ENCODE measurements around the gene SBK3. TPM values are rescaled to one million over a fixed set of nuclear protein-coding genes. Genes with fewer than 3 reads are reported as not detected.
"Not testable (repeated sequence)": the region's sequence is repeated elsewhere in the genome, so short reads cannot be mapped to it uniquely, and the experiment has no call there.

SBK3 gene
- polyA plus RNA-seq, 10 donors = 0.12 to 0.49 (median 0.12) TPM; not detected in 7

DNA sequence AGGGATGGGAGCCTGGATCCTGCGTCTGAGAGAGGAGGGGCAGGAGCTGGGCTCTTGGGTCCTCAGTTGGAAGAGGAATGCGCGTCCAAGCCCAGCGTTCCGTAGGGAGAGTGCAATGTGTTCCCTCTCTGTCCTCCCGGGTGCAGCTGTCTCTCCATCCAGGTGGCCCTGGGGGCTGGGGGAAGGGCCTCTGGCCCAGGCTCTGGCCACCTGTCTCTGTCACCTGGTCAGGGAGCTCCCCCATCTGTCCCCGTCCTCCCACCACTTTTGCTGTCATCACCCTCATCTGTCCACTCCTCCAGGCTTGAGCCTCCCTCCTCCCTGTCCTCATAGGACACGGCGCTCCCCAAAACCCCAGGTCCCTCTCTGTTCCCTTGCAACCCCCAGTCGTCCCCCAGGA, 4.7 kb downstream of the SBK3 start:
- no peak for DNase-seq

DNA sequence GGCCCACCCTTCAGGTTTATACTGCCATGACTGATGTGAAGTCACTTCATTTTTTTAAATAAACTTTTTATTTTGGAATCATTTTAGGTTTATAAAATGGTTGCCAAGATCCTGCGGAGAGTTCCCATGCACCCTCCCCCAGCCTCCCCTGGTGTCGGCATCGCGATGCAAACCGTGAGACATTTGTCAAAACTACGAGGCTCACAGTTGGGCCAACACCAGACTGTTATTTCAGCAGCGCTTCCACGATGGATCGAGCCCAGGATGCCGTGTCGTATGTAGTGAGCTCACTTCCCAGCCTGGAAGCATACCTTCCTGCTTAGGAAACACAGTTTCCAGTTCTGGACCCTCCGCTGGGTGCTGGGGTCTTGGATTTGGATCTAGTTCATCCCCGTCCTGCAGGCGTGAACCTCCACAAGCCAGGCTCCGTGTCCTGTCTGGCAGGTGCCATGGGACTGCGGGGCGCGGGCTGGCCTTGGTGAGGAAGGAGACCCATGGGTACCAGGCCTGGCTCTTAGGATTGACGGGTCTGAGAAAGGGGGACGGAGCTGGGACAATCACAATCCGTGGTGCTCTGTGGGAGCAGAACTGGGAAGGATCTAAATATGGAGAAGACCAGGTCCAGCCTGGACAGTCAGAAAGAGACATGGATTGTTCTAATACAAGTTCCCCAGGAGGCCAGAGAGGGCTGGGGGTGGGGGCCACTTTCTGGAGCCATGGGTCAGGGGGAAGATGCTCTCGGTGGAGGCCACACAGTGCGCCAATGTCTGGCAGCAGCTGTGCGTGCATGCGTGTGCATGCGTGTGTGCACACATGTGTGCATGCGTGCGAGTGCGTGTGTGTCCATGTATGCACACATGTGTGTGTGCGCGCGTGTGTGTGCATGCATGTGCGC, 6.0 kb downstream of the SBK3 start:
- DNase-seq = no peak

DNA sequence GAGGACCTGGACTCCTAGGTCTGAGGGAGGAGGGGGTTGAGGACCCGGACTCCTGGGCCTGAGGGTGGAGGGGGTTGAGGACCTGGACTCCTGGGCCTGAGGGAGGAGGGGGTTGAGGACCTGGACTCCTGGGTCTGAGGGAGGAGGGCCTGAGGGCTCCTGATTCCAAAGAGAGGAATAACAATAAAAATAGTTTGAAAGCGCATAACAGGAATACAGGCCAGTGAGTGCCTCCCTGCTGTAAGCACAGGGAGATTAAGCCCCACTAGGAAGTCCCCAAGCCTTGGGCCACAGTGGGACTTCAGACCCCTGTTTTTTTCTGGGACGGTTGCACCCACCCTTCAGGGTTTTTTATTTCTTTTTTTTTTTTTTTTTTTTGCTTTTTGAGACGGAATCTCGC, 7.2 kb downstream of the SBK3 start:
- no peak for DNase-seq

DNA sequence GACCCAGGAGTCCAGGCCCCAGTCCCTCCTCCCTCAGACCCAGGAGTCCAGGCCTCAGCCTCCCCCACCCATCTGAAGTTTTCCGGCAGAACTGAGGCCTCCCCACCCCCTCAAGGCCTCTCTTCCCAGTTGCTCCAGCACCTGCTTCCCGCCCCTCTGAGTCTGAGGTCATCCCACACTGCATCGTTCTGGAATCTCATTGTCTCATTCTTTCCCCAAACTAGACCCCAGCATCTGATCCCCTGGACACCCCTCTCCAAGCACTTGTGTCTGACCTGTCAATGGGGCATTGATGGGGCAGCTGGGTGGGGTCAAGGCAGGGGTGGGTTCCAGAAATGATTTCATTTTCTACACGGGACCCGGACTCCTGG, 7.6 kb downstream of the SBK3 start:
- DNase-seq = peak; percentile 53 to 81 (median 77)

DNA sequence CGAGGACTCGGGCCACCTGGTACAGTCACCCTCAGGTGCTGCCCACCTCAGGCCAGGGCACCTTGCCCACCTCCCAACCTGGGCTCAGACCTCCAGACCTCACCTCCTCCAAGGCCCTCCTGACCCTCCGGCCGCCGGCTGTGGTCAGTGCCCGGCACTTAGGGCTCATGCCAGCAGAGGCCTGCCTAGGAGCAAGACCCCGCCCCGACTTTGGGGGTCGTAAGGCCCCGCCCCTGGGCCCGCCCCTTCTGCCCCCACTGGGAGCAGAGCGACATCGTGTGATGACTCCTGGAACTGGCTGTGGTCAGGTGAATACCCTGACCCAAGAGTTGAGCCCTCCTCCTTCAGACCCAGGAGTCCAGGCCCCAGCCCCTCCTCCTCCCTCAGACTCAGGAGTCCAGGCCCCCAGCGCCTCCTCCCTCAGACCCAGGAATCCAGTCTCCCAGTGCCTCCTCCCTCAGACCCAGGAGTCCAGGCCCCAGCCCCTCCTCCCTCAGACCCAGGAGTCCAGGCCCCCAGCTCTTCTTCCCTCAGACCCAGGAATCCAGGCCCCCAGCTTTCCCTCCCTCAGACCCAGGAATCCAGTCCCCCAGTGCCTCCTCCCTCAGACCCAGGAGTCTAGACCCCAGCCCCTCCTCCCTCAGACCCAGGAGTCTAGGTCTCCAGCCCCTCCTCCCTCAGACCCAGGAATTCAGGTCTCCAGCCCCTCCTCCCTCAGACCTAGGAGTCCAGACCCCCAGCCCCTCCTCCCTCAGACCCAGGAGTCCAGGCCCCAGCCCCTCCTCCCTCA, 8.2 kb downstream of the SBK3 start, which contains the start of gene SBK2:
TSS of gene SBK2 (minus strand) at position 183 of the 790 bp plus-strand sequence. CDS start 839 bp downstream, outside the sequence.
- DNase-seq = no peak

DNA sequence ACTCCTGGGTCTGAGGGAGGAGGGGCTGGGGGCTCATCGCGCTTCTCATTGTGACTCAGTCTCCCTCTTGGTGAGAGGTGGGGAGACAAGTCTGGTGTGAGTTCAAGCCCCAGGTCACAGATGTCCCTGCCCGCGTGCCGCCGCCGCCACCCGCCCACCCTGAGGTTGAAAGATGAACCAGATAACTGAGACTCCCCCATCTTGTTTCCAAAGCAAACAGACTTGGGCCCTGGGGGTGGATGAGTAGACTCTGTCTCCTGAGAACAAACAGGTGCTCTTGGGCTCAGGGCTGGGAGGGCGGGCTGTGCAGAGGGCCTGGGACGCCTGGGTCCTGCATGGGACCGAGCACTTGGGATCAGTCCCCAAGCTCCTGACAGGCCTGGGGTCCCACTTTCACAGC, 9.0 kb downstream of the SBK3 start:
- no peak for DNase-seq

- DNase-seq = no peak
Observed at GRCh38 chr19:55535965-55536350, 9.4 kb downstream of the SBK3 start.

GRCh38 chr19:55535173-55535964, 10.0 kb downstream of the SBK3 start:
- no peak for DNase-seq

DNA sequence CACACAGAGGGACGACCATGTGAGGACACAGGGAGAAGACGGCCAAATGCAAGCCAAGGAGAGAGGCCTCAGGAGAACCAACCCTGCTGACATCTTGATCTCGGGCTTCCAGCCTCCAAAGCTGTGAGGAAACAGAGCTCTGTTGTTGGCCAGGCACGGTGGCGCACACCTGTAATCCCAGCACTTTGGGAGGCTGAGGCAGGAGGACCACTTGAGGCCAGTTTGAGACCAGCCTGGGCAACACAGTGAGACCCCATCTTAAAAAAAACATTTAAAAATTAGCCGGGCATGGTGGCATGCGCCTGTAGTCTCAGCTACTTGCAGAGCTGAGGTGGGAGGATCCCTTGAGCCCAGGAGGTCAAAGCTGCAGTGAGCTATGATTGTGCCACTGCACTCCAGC, 11.1 kb downstream of the SBK3 start:
- not testable (repeated sequence) for DNase-seq

GRCh38 chr19:55530996-55531395, 14.3 kb downstream of the SBK3 start:
- DNase-seq = no peak

GRCh38 chr19:55529636-55530234, 15.6 kb downstream of the SBK3 start:
- DNase-seq = no peak

DNA sequence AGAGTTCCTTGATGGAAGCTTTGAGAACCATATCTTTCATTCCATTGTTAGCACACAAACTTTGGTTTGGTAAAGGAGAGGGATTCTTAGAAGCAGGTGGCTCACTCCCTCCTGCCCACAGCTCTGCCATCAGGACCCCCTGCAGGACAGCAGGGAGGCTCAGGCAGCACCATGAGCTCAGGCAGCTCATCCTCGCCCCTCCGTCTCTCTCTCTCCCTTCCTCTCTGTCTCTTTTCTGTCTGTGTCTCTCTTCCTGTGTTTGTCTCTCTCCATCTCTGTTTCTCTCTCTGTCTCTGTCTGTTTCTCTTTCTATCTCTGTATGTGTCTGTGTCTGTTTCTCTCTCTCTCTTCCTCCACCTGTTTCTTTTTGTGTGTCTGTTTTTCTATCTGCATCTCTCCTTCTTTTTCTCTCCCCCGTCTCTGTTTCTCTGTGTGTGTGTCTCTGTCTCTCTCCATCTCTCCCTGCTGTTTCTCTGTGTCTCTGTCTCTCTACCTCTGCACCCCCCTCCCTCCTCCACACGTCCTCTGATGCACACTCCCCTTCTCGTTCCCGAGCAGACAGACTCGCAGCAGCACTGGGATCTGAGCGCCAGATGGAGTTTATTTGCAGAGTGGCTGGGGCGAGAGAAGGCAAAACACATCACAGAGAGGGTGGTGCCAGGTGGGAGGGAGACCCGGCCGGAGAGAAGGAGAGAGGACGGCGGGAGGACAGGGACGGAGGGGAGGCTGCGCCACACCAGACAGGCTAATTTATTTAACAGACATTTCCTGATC, 17.1 kb downstream of the SBK3 start:
- no peak for DNase-seq

- DNase-seq = no peak
Observed at GRCh38 chr19:55527197-55528029, 17.9 kb downstream of the SBK3 start.

DNA sequence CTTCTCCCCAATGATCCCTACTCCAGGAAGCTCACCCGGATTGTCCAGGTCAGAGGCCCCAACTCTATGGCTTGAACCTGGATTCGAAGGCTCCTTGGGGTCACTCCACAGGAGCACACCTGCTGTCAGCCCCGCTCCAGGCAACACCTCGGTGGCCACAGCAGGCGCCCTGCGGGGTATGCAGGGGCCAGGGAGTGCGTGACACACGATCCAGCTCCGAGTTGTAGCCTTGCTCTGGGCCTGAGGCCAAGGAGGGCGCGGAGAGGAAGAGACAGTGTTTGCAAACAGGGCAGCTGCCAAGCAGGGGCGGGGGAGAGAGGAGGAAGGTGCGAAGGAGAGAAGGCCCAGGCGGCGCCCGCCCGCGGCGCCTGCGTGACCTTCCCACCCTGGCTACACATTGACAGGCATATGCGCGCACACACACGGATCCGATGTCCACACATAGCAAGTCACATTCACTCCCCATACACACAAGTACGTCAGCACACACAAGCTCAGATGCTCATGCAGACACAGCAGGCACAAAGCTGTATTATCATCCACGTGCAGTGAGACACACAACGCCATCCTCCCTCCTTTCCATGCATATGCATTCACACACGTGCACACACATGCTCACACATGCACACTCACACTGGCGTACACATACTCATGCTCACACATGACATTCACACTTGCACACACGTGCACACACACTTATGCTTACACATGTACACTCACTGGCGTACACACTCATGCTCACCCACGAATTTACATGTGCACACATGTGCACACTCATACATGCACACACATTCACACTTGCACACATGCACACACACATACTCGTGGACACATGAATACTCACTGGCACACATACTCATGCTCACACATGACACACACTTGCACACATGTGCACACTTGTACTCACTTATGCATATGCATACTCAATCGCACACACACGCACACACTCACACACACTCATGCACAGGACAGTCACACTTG, 18.8 kb downstream of the SBK3 start:
- peak; percentile 75 to 85 (median 81) for DNase-seq

DNA sequence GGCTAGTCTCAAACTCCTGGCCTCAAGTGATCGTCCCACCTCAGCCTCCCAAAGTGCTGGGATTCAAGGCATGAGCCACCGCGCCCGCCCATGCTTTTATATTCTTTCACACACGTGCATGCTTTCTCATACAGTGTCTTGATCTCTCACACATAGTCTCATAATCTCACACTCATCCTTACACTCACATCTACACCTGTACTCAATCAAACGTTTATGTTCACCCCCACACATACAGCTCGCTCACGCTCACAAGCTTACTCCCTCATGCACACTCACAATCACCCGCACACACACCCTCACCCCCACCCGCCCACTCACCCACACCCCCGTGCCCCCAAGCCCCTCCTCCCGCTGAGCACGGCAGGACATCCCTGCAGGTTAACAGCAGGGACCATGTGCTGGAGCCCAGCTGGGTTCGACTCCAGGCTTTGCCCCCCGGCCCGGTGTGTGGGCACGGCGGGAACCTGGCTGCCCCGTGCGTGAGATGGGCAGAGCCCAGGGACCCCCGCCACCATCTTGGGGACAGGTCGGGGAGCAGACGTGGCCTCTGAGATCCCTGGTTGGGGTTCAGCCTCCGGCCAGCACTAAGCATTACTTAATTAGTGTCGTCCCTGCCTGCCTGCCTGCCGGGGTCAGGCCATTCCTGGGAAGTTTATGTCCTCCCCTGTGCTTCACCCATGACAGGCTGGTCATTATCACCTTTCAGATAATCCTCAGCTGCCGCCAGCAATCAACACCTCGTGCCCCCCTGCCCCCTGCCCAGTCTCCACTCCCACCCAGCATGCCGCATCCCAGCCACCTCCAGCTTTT, 19.8 kb downstream of the SBK3 start:
- DNase-seq = no peak

- no peak for DNase-seq
Observed at GRCh38 chr19:55520691-55521292, 24.6 kb downstream of the SBK3 start.
